GM12878 (cell line): ENCODE results near the gene ZBTB6. TPM values are rescaled to one million over a fixed set of nuclear protein-coding genes. Genes with fewer than 3 reads are reported as not detected.

Source experiments
- BACH1 ChIP-seq: fragments of 450-650 bp; IDR thresholded peaks from 2 replicates; pipeline ENCODE4 v1.6.1; 2017; ENCODE audit warnings: mild to moderate bottlenecking, borderline replicate concordance
- BMI1 ChIP-seq: fragments of 450-650 bp; IDR thresholded peaks from 2 replicates; pipeline ENCODE4 v1.6.1; 2016; ENCODE audit warnings: mild to moderate bottlenecking, moderate library complexity, borderline replicate concordance
- CBX3 ChIP-seq: fragments of 200-600 bp; sonication (generic); IDR thresholded peaks from 2 replicates; pipeline ENCODE4 v1.6.1; 2016; ENCODE audit warnings: low read depth, borderline replicate concordance
- CHD1 ChIP-seq: IDR thresholded peaks from 2 replicates; pipeline ENCODE4 v1.6.1; 2012; ENCODE audit warnings: low read depth, low read length, improper control_type of control experiment
- CHD4 ChIP-seq: fragments of 200-600 bp; sonication (generic); IDR thresholded peaks from 2 replicates; pipeline ENCODE4 v1.6.1; 2016; ENCODE audit warnings: mild to moderate bottlenecking
- CUX1 ChIP-seq: IDR thresholded peaks from 2 replicates; pipeline ENCODE4 v1.6.1; 2012; ENCODE audit warnings: improper control_type of control experiment, low read depth, low read length; ENCODE audit not compliant: insufficient replicate concordance
- ESRRA ChIP-seq: IDR thresholded peaks from 2 replicates; pipeline ENCODE4 v1.6.1; 2012; ENCODE audit warnings: mild to moderate bottlenecking, low read length, improper control_type of control experiment
- GATAD2B ChIP-seq: fragments of 450-650 bp; conservative IDR thresholded peaks from 2 replicates; pipeline ENCODE4 v1.6.1; 2017; ENCODE audit warnings: low read depth, mild to moderate bottlenecking, moderate library complexity
- HSF1 ChIP-seq: fragments of 150-350 bp; IDR thresholded peaks from 2 replicates; pipeline ENCODE4 v1.6.1; 2014; ENCODE audit warnings: mild to moderate bottlenecking, low read depth, low read length
- IKZF1 ChIP-seq: fragments of 450-650 bp; conservative IDR thresholded peaks from 2 replicates; pipeline ENCODE4 v1.6.1; 2017; ENCODE audit warnings: antibody characterized with exemption, mild to moderate bottlenecking
- KDM1A ChIP-seq: fragments of 200-600 bp; sonication (generic); IDR thresholded peaks from 2 replicates; pipeline ENCODE4 v1.6.1; 2016; ENCODE audit warnings: borderline replicate concordance
- MEF2B ChIP-seq: fragments of 450-650 bp; IDR thresholded peaks from 2 replicates; pipeline ENCODE4 v1.6.1; 2018; ENCODE audit warnings: mild to moderate bottlenecking, moderate library complexity; ENCODE audit not compliant: partially characterized antibody, poor library complexity, severe bottlenecking
- NBN ChIP-seq: fragments of 450-650 bp; IDR thresholded peaks from 2 replicates; pipeline ENCODE4 v1.6.1; 2016
- PML ChIP-seq: IDR thresholded peaks from 2 replicates; pipeline ENCODE4 v1.6.1; 2012; ENCODE audit warnings: low read length, inconsistent platforms
- RBBP5 ChIP-seq: fragments of 200-600 bp; sonication (generic); conservative IDR thresholded peaks from 2 replicates; pipeline ENCODE4 v1.6.1; 2016
- RFX5 ChIP-seq: IDR thresholded peaks from 2 replicates; pipeline ENCODE4 v1.6.1; 2011; ENCODE audit warnings: low read depth, low read length, improper control_type of control experiment
- SIN3A ChIP-seq: IDR thresholded peaks from 2 replicates; pipeline ENCODE4 v1.6.1; 2012; ENCODE audit warnings: low read depth, low read length, improper control_type of control experiment
- SMC3 ChIP-seq: IDR thresholded peaks from 2 replicates; pipeline ENCODE4 v1.6.1; 2011; ENCODE audit warnings: low read length, improper control_type of control experiment, borderline replicate concordance
- SREBF2 ChIP-seq: IDR thresholded peaks from 2 replicates; pipeline ENCODE4 v1.6.1; 2012; ENCODE audit warnings: mild to moderate bottlenecking, low read length
- STAT1 ChIP-seq: fragments of 450-650 bp; conservative IDR thresholded peaks from 2 replicates; pipeline ENCODE4 v1.6.1; 2014; ENCODE audit warnings: antibody characterized with exemption, mild to moderate bottlenecking
- USF2 ChIP-seq: IDR thresholded peaks from 2 replicates; pipeline ENCODE4 v1.6.1; 2011; ENCODE audit warnings: low read depth, low read length, improper control_type of control experiment, borderline replicate concordance
- ZNF622 ChIP-seq: fragments of 450-650 bp; IDR thresholded peaks from 2 replicates; pipeline ENCODE4 v1.6.1; 2017; ENCODE audit warnings: mild to moderate bottlenecking, inconsistent platforms
- ZZZ3 ChIP-seq: IDR thresholded peaks from 2 replicates; pipeline ENCODE4 v1.6.1; 2011; ENCODE audit warnings: low read depth; ENCODE audit not compliant: control insufficient read depth, insufficient read length
- polyA plus RNA-seq, 11 experiments: library from polyadenylated mRNA; depleted of rRNA in 4 of 11; unstranded in 6 of 11; stranded (reverse) in 5 of 11; fragments of >200 nt; fragmentation: Nextera tagmentation in 4 of 11; fragmentation: Illumina TruSeq in 1 of 11; extraction: Ambion mirVana in 4 of 11; extraction: Trizol in 1 of 11; gene quantifications; 1 replicate in 1 of 11; 2 replicates in 10 of 11; pipeline versions ENCODE4 v1.2.1 to v1.2.3, GENCODE V29; 2011 to 2016; ENCODE audit warnings: inconsistent platforms in 2 of 11, missing spikeins in 2 of 11, low read depth in 1 of 11
- total RNA-seq, 4 experiments: library from RNA; depleted of rRNA in 3 of 4; stranded (reverse); fragments of >200 nt in 3 of 4; fragmentation: Illumina TruSeq in 1 of 4; extraction: Trizol in 1 of 4; gene quantifications; 2 replicates each; pipeline versions ENCODE4 v1.2.1 to v1.2.3, GENCODE V29; 2013 to 2021

Gene ZBTB6
- total and polyA plus RNA-seq, 10 of the 15 experiments (the other 5 are each of a cell fraction or from before 2014, with no cell fraction given) = 1.7 to 11.5 (median 7.0) TPM

- TF ChIP-seq PML (peak; percentile 87), SIN3A (peak; percentile 47; the same call in 1 of the 2 replicates), RBBP5 (0 out of 2 replicates have a peak, but pooled peaks have one; percentile 23), CUX1 (no peak), CHD4 (no peak), SREBF2 (no peak), SMC3 (no peak), GATAD2B (peak; percentile 80), IKZF1 (peak; percentile 94), BACH1 (no peak), MEF2B (peak; percentile 98), USF2 (peak; percentile 37), RFX5 (no peak; the same call in 1 of the 2 replicates), ESRRA (no peak), BMI1 (no peak), ZZZ3 (no peak), STAT1 (peak; percentile 70; the same call in 1 of the 2 replicates), CBX3 (no peak), CHD1 (no peak), HSF1 (0 out of 2 replicates have a peak, but pooled peaks have one; percentile 16), NBN (peak; percentile 73), KDM1A (no peak), ZNF622 (no peak)
Measured at GRCh38 chr9:122931226-122932121, 18.4 kb upstream of the ZBTB6 start, which contains the start of gene ZBTB26 (continued).
